Measurements from ENCODE around the gene NOS1AP. TPM values are rescaled to one million over a fixed set of nuclear protein-coding genes. Genes with fewer than 3 reads are reported as not detected.
A peak's percentile ranks its signal among the peaks of the same experiment; 100 is the strongest.

NOS1AP gene
- total RNA-seq, 1 donor from 2014 or later, result 1.4 TPM

DNA sequence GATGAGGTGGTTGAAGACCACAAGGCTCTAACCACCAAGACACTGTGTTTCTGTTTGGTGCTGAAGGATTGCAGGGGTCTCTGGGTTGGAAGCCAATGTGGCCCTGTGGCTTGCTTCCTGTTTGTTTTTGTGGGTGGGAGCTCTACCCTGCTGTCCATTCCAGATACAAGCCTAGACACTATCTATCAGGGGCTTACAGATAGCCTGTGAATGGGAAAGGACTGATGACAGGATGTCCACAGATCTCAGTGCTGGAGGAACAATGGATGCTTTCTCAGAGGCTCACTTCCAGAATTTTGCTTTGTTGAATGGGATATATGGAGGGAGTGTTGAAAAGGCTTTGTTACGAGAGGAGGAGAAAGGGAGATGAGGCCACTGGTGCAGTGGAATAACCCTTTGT is 69.7 kb downstream of the NOS1AP start:
- ATAC-seq, result no peak

DNA sequence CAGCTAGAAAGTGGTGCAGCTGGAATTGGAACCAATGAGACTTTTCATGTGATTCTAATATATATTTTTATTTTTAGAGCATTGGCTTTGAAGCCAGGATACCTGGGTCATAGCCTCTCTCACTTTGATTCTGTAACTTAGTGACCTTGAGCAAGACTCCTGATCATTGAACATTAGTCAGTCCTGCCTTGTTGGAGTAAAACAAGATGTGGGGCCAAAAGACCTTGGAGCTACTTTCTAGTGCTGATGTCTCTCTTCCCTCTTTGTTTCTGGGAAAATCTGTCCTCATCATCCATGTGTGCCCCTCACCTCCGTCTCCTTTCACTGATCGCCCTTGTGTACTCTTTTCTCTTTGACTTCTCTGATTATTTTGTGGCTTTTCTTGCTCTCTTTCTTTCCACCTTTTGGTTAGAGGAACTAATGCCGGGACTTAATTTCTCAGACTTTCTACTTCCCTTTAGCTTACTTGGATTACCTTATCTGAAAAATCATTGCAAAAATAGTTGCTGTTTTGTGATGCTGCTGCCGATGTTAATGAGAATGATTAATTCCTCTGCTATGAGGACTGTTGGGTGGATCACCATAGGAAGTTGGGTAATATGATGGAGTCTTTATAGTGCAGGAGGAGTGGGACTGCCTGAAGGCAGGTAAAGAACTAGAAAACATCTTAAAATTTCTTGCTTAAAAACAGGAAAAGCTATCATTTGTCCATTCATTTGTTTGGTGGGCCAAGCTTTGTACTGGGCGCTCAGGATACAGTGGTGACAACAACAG is 72.0 kb downstream of the NOS1AP start:
- ATAC-seq, result no peak

DNA sequence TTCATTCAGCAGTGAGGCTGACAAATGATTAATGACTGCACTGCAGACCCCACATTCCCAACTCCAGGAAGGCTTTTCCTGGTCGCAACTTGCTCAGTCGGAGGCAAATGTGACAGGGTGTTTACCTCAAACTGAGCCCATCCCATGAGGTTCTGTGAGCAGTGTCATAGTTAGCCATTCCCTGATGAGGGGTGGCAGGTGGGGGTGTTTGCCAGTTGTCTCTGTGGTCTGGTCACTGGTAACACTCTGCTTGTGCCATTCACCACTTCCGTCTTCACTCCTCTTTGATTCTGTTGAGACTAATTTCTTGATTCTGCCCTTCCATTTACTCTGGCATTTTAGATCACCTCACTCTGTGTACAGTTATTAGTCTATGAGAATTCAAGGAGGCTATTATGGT is 73.5 kb downstream of the NOS1AP start:
- no peak for ATAC-seq

DNA sequence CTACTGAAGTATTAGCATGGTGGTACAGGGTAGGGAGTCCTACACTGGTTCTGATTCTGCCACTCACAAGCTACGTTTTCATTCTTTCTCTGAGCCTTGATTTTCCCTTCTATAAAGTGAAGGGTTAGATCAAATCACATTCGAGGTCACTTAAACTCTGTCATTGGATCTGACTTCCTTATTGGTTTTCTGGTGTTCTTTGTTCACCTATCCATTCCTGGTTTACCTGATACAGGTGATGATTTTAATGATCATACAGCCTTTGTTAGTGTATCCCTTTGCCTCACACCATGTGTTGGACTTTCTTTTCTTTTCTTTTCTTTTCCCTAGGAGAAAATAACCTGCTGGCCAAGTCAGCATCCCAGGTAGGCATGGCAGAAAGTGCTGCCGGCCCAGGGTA is 74.8 kb downstream of the NOS1AP start:
- ATAC-seq, result no peak

DNA sequence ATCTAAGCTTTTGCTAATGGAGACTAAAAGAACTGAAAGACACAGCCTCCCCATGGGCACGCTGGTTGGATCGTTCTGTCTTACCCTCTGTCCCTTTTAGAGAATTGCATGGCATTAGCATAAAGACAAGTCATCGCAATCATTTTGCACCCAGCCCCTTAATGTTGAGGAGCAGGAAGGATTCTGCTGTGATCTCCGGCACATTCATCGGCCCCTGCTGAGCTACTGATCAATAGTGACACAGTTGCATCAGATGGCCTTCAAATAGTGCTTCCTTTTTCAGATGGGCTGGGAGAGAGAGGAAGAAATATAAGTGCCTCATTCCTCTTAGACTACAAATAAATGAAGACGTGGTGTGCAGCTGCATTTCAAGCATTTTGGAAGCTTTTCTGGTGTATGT is 75.4 kb downstream of the NOS1AP start:
- no peak for ATAC-seq

DNA sequence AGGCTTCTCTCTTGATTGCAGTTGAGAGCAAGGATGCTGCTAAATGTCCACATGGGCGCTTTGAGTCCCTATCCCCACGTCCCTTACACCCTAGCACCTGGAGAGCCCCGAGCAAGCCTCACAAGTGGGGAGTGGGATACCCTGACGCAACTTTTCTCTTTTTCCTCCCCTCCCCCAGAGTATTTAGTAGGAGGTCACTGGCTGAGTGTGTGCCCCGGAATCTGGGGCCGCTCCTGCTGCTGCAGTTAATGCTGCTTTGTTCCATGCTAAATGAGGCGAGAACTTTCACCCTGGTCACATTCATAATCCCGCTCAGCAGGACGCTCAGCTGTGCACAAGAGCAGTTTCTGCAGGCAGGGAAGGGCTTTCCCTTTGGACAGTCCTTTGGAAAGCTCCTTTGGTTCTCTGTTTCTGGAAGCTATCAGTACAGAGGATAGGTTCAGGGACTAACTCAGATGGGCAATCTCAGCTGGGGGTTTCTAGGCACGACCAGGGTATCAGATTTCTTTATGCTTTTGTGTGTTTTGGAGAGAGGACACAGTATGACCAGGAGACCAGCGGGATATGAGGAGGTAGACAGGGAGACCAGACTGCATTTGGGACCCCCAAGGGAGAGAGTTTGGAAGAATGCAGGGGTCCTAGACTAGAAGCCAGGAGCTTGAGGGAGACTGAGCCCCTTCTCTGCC is 75.9 kb downstream of the NOS1AP start:
- ATAC-seq, result no peak

DNA sequence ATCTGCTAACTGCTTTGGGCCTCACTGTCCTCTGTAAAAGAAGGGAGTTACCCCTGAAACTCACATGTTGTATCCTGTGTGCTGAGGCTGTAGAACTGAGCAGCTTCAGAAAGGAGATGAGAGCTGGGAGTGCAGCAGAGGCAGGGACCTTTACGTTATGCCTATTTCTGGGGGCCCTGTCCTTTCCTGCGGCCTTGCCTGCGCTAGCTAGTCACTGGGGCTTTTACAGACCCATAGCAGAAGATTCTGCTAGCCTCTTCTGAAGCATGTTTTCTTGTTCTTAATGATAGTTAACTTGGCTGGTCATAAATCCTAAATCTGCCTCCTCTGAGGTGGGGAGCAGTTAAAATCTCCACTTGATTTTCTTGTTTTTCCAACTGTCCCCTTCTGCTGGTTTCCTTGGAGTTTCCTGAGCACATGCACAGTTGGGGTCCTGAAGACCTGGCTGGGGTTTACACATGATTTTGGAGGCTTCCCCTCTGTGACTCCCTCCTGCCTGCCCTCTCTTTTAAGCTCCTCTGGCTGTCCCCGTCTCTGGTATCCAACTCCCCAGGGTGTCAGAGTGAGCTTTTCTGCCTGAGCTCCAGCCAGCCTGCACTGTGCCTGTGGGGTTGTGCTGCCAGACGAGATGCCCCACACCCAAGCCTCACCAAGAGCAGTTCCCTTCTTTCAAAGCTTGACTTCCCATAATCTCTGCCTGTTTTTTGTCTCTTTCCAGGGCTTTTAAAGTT is 76.6 kb downstream of the NOS1AP start:
- ATAC-seq, result no peak

DNA sequence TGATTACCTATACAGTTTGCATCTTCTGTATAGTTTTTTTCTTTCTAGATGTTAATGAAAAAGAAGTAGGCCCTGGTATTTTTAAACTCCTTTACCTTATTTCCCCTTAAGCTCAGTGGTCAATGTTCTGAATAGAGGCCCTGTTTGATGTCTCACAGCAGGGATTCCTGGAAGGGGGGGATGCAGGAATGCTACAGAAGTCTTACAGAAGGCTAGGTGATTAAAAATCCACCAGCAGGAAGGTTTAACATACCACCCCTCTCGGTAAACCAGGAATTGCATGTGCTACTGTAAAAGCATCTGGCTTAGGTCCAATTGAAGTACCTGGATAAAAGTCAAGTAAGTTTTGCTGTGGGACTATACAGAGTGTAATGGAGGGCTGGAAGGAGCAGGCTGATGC is 78.3 kb downstream of the NOS1AP start:
- no peak for ATAC-seq

DNA sequence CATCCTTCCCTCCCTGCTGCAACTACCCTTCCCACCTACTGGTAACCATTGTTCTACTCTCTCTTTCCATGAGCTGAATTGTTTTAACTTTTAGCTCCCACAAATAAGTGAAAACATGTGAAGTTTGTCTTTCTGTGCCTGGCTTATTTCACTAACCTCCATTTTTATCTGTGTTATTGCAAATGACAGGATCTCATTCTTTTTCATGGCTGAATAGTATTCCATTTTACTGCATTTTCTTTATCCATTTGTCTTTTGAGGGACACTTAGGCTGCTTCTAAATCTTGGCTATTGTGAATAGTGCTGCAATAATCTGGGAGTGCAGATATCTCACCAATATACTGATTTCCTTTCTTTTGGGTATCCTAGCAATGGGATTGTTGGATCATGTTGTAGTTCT is 80.6 kb downstream of the NOS1AP start:
- no peak for ATAC-seq

DNA sequence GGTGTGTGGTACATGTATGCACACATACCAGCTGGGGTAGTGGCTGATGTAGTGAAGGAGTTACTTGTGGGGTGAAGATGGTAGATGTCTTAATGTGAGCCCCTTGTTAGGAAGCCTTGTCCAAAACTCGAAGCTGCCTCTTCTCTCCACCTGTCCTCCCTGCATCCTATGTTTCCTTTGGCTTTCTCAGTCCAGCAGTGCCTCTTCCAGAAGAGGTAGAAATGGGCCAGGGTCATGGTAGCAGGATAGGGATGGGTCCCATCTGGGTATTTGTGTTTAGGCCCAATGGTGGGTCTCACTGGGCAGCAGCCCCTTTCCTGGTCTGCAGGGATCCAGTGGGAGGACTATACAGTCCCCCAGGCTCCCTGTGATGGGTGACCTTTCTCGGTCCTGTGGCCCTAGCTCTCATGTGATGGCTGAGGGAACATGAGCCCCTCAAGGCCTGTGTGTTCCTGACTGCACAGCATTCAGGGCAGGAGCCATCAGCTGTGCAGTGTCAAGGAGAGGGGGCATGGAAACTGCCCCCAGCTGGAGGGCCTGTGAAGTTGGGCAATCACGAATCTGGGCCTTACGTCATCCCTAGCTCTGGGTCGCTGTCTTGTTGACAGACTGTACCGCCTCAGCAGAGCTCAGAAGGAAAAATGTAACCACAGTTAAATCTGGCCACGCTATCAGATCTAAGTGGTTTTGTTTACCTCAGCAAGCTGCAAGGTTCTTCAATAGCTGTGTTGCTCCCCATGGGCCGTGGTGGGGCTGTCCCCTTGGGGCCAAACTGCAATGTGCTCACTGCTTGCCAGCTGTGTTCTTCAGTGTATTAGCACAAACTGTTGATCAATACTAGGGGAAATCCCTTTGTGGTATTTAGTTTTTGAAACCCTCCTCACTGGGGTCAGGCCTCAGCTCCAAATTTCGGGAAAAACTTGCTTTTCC is 82.7 kb downstream of the NOS1AP start:
- peak; percentile 17 for ATAC-seq

DNA sequence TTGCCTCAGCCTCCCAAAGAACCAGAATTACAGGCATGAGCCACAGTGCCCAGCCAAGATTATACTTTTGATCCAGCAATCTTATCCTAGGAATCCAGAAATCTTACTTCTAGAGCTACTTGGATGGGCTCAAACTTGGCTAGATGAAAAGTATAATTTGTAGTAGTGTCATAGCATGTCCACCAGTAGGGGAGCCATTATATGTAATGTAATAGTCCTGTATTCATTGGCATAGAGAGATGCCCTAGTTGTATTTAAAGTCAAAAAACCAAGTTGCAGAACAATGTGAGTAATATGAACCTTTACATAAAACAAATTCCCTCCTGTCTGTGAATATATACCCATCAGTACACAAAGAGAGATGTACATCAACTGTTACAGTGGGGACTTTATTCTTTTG is 83.9 kb downstream of the NOS1AP start:
- no peak for ATAC-seq

DNA sequence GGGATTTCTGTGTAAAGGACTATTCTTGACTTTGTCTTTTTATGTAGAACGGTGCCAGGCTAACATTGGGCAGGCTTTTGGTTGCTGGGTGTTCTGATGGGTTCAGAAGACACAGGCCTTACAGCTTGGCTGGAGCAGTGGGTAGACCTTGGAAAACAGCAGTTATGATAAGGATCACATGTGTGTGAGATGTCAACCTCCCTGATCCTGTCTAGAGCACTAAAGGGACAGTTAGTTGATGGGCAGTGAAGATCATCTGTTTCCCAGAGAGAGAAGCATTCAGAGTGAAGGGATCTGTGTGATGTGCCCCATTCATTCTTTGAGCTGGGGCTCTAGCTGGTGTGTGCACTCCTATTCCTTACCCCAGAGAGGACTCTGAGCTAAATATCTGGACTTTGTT is 88.0 kb downstream of the NOS1AP start:
- ATAC-seq, result no peak

DNA sequence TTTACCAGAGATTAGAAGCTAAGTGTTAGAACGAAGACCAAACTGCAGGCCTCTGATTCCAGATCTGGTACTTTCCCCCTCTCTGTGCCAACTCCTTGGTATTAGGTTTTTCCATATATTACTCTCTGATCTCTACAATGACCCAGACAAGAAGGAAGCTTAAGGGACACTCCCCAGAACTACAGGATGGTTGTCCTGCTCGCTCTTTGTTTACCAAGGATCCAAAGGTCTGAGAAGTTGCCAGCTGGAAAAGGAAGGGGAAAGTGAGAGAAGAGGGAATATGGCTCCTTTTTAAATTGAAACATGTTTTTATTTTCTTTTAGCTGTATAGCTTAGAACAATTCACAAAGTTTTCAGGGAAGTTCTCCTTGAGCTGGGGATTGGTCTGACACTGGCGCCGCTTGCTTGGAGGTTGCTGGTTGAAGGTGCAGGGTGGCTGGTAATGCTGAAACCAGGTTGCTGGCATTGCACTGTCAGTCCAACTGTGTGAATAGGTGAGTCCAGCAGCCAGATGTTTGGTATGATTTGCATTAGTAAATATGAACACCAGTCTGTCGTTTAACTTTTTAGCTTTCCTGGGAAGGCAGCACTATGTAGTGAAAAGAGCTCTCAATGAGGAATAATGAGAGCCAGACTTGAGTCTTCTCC is 89.3 kb downstream of the NOS1AP start:
- no peak for ATAC-seq

DNA sequence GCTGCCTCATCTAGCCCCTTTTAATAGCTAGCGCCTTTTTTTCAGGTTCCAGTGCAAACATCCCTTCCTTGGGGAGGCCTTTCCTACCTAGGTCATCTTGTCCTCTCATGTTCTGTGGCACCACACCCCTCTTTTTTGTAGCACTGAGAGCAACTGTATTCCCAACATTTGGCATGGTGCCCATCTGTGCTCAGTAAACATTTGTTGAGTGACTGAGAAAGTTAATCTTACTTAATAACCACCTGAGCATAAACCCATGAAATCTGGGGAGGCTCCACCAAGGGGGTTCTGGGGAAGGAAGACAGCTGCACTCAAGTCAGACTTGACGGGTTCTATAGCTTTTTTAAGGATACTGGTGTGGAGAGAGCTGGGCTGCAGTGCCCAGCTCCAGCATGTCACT is 90.0 kb downstream of the NOS1AP start:
- peak; percentile 52 for ATAC-seq

DNA sequence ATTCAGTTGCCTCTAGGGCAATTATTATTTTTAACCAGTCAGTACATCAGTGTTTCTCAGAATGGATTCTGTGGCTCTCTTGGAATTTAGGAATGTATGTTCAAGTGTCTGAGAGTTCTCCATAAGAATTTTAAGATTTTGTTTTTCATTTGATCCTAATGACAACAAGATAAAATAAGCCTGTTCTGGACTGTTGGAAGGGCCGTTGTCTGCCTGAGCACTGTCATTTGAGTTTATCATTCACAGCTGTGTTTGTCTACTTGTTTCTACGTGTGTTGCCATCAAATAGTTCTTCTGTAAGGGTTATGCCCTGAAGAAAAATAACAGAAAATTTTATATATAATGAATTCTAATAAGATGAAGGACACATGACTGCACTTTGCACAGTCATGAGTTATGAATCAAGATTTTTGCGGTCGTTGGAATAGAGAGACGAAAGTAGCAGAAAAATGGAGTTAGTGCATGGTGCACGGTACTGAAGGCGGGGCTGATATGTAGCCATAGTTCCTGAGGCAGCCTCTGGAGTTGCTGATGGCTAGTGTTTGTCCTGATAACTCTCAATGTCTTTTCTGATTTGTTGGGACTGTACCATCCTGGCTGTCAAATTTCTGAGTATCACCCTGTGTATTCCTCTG is 92.5 kb downstream of the NOS1AP start:
- no peak for ATAC-seq

DNA sequence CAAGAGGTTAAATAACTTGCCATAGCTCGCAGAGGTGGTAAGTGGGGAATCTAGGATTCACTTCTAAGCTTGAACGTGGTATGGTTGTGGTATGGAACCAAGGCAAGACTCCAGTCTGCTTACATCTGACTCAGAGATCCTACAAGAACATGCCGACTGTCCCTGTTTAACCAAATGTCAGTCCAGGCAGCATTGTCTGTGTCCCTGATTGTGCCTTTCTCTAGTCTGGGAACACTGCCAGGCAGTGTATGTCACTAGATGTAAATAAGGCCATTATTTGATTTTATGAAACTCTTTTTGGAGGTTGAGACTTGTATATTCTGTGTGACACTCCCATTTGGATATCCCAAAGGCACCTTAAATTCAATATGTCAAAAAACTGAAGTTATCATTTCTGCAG is 96.0 kb downstream of the NOS1AP start:
- no peak for ATAC-seq

DNA sequence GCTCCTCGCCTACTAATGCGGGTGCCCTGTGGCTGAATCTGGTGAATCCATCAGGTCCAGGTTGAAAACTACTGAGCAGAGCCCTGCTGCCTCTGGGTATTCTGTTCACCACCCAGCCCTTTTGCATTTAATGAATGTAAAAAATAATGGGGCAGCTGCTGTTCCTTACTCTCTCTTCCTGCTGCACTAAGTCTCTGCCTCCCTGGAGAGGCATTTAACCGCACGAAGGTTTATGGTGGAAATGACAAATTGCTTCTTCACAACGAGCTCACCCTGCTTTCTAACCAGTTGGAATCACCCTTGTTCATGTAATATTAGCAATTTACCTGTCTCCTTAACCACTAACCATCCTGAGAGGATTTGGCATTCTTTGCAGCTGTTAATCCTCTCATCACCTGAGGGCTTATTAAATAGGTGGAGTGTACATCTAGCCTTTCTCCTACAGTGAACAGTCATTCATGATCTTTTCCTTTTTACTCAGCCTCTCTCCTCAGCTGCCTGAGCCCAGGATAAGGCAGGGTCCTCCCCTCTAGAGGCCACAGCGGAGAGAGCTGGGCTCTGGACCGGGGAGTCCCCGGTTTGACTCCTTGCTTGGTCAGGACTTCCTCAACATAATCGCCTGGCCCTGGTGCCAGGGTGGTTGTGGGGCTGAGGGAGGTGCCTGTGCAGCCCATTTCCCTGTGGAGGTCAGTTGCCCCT is 97.6 kb downstream of the NOS1AP start:
- peak; percentile 79 for ATAC-seq

DNA sequence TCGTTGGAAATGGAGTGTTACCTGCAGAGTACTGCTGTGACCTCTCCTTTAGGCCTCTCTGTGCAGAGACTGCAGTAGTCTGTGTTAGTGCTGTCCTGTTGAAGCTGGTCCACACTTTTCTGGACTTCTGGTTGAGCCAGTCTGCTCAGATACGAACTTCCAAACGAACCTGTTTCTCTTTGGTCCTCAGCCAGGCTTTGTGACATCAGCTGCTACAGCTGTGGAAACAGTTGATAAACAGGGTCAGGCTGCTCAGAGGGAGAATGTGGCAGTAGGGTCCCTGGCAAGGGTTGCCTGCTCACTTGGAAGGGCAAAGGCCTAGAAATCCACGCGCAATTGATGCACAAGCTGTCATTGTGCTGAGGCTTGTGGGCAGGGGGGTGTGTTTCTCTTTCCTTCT is 98.8 kb downstream of the NOS1AP start:
- ATAC-seq, result peak; percentile 87

DNA sequence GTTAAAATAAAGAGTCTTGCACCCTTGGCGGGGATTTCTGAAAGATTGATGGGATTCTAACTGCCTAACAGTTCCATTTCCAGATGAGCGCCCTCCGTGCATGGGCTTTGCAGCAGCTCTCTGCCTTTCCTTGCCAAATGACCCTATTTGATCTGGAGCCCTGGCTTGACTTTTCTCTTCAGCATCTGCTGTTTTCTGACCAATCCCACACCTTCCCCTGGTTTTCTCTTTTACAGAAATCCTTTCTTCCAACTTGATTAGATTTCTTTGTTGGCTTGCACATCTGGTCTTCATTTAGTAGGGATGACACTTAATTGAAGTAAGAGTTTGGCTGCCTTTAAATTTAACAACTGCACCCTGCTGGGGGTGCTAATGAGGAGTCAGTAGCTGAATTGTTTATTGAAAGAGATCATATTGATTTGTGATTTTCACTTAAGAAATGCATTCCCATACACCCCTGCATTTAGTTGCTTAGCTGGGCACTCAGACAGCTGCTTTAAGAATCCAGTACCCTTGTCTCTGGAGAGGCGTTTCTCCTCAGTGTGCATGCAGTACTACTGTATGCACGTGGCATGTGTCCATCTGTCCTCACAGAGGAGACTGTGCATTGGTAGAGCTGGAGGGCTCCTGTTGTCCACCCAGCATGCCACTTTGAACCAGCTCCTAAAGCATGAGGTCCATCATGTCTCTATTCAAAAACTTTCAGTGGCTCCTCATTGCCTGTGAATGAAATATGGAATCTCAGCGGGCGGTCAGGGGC is 99.7 kb downstream of the NOS1AP start:
- ATAC-seq, result no peak

DNA sequence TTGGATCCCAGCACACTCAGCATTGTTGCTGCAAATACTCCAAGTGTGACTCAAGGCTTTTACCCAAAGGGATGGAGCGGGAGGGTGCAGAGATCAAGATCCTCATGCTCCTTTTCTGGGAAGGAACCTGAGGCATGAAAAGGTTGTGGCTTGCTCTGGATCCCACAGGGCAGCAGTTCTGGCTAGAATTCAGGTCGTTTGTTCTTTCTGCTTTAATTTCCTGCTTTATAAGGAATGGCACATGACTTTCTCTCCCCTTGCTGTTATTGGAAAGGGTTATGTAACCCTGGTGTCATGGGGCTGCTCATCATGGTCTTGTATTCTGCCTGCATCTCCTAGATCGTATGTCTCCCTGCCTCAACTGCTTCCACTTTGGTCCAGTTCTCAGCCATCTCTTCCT is 101.6 kb downstream of the NOS1AP start:
- no peak for ATAC-seq
